IPS DF 6.9 (cell line): ENCODE data around the gene CCDC158.
"Not testable (repeated sequence)": the region's sequence is repeated elsewhere in the genome, so short reads cannot be mapped to it uniquely, and the experiment has no call there.

ENCODE experiments used
- DNase-seq: peaks from one replicate; pipeline ENCODE4 v3.0.0-alpha.2; 2013; ENCODE audit warnings: low read depth, low spot score
- H3K27ac ChIP-seq: one replicate; pipeline ENCODE4 v1.5.1; 2013; ENCODE audit warnings: low read length, control low read depth
- H3K27me3 ChIP-seq: 2 replicates; pipeline ENCODE4 v1.6.1; 2013; ENCODE audit warnings: mild to moderate bottlenecking, low read length; ENCODE audit not compliant: control insufficient read depth, insufficient read depth
- H3K36me3 ChIP-seq: 2 replicates; pipeline ENCODE4 v1.6.1; 2013; ENCODE audit warnings: low read length; ENCODE audit not compliant: control insufficient read depth, insufficient read depth
- H3K4me1 ChIP-seq: 2 replicates; pipeline ENCODE4 v1.6.1; 2013; ENCODE audit warnings: low read length; ENCODE audit not compliant: control insufficient read depth, insufficient read depth
- H3K4me3 ChIP-seq: 2 replicates; pipeline ENCODE4 v1.5.1; 2013; ENCODE audit warnings: mild to moderate bottlenecking, low read length
- H3K9me3 ChIP-seq: 2 replicates; pipeline ENCODE4 v1.6.1; 2013; ENCODE audit warnings: low read length, inconsistent platforms; ENCODE audit not compliant: control insufficient read depth, insufficient read depth
- WGBS: extraction: QIAGEN DNeasy Blood & Tissue Kit; methylation state at CpG from one replicate; pipeline ENCODE4 v1.1.7; 2013; ENCODE audit warnings: mixed read lengths, missing lambda C conversion rate; ENCODE audit not compliant: insufficient read length, insufficient coverage; 5-methylcytosine and 5-hydroxymethylcytosine counted together

Gene CCDC158

DNA sequence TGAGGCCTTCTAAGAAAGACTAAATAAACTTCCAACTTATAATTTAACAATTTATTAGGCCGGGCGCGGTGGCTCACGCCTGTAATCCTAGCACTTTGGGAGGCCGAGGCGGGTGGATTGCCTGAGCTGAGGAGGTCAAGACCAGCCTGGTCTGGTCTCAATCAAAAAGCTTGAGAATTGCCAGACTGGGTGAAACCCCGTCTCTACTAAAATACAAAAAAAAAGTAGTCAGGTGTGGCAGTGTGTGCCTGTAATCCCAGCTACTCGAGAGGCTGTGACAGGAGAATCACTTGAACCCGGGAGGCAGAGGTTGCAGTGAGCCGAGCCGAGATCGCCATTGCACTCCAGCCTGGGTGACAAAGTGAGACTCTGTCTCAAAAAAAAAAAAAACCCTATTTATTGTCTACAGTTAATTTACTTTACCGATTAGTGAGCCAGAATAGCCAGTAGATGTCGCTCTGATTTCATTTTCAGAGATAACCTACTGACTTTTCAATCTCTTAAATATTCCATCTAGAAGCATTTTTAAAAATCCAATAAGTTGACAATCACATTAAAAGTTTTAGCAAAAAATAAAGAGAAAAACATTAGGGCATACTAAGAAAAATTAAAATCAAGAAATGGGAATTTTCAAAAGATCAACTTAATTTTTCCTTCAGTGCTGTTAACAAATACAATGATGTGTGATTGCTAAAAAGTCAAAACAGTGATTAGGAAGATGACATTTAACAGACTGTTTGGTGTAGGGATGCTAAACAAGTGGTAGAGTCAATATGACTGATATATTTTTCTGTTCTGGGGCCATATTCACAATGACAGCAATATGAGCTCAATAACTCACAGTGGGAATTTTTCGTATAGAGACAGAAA lies 9.8 kb upstream of the CCDC158 start:
- WGBS, result no CpG with 5 or more reads among the region's 15 CpGs
- H3K27me3 ChIP-seq, result no peaks in the 10 kb centered on the region
- H3K27ac ChIP-seq, result no peak overlapping the region
- DNase-seq, result no peak
- H3K4me3 ChIP-seq, result no peak overlapping the region
- no peaks in the 10 kb centered on the region for H3K9me3 ChIP-seq
- H3K36me3 ChIP-seq, result no peaks in the 10 kb centered on the region
- H3K4me1 ChIP-seq, result peaks cover 1% of the 10 kb centered on the region; the same call in 1 of the 2 replicates

DNA sequence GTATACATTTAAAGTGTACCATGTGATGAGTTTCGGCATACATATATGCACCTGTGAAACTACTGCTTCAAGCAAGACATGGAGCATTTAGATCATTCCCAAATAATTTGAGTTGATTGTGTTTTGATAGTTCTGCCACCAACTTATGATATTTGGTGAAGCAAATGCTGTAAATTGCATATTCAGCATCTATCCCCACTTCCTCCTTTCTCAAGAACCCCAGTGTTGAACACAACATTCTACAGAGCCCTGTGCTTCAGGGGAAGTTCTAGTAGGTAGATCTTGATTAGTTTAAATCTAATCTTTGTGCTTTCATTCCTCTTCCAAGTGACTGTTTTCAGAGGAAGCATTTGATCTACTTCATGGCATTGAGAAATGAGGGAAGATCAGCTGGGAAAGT lies 8.7 kb upstream of the CCDC158 start:
- no peaks in the 10 kb centered on the region for H3K36me3 ChIP-seq
- H3K9me3 ChIP-seq, result no peaks in the 10 kb centered on the region
- no peaks in the 10 kb centered on the region for H3K27me3 ChIP-seq
- no peak overlapping the region for H3K27ac ChIP-seq
- DNase-seq, result no peak
- WGBS, result no CpG with 5 or more reads among the region's 1 CpG
- H3K4me1 ChIP-seq, result 0 out of 2 replicates have a peak, but pooled peaks cover 1% of the 10 kb centered on the region
- no peak overlapping the region for H3K4me3 ChIP-seq

DNA sequence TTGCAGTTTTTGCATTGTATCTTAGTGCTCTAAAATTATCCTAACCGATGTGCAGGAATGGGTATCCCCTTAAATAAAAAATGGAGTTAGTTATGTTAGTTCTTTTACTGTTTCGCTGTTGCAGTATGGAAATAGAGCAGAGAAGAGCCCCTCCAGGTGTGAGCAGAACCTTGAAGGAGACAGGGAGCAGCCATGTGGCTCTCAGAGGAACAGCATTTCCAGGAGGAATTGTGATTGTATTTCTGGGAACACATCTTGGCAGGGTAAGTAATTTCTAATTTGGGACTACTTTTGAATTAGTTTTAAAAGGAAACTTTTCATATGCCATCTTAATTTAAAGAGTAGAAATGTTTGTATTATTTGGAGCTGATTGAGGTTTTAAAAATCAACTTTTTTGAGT lies 5.3 kb upstream of the CCDC158 start:
- Histone ChIP-seq H3K36me3 (no peaks in the 10 kb centered on the region), H3K4me1 (no peaks in the 10 kb centered on the region), H3K4me3 (no peak overlapping the region), H3K27ac (no peak overlapping the region), H3K27me3 (no peaks in the 10 kb centered on the region), H3K9me3 (no peaks in the 10 kb centered on the region)
- WGBS, result no CpG with 5 or more reads among the region's 2 CpGs
- DNase-seq, result no peak

DNA sequence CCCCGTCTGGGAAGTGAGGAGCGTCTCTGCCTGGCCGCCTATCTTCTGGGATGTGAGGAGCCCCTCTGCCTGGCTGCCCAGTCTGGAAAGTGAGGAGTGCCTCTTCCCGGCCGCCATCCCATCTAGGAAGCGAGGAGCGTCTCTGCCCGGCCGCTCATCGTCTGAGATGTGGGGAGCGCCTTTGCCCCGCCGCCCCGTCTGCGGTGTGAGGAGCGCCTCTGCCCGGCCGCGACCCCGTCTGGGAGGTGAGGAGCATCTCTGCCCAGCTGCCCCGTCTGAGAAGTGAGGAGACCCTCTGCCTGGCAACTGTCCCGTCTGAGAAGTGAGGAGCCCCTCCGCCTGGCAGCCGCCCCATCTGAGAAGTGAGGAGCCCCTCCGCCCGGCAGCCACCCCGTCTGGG lies 2.2 kb upstream of the CCDC158 start:
- not testable (repeated sequence) for H3K27me3 ChIP-seq, H3K27ac ChIP-seq, H3K4me3 ChIP-seq, DNase-seq, H3K36me3 ChIP-seq, H3K4me1 ChIP-seq, H3K9me3 ChIP-seq
- no CpG with 5 or more reads among the region's 27 CpGs for WGBS

DNA sequence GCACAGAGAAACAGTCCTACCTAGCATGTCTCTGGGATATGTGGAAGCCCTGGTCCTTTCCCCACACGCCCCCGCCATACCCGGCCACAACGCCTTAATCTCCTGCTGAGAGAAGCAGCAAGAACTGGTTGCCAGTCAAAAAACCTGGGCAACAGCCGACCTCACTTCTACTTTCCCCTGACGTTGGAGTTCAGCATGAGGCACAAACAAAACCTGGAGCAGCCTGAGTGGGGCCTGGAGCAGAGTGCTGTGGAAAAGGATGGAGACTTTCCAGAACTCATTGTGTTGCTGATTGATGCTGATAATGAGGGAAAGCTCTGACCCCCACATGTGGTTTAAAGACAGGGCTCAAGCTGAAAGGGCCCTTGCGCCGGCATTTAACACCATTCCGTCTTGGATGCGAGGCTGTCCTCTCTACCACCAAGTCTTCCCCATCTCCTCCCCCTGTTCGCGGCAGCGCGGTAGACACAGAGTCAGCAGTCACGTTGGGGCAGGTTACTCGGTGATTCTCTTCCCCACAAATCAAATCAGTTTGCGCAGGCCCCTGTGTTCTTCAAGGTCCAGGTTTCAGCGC lies 666 bp downstream of the CCDC158 start:
- no peaks in the 10 kb centered on the region for H3K27me3 ChIP-seq
- no peaks in the 10 kb centered on the region for H3K9me3 ChIP-seq
- DNase-seq, result no peak
- no peak overlapping the region for H3K4me3 ChIP-seq
- H3K36me3 ChIP-seq, result no peaks in the 10 kb centered on the region
- no CpG with 5 or more reads among the region's 18 CpGs for WGBS
- no peak overlapping the region for H3K27ac ChIP-seq
- no peaks in the 10 kb centered on the region for H3K4me1 ChIP-seq

DNA sequence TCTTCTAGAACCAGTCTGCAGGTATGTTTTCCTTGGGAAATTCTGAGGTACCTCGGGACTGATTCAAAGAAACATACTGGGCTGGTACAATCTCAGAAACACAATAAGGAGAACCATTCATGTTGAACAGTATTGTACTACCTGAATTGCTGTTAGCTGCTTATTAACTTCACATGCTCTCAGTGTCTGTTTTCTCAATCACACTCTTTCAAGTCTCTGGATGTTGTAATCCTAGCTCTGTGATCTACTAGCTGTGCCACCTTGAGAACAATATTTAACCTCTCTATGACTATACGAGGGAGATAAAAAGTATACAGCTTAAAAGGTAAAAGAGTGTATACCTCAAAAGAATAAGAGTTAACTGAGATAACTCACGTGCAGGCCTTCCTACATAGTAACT lies 10.3 kb downstream of the CCDC158 start:
- H3K4me3 ChIP-seq, result no peak overlapping the region
- no peak overlapping the region for H3K27ac ChIP-seq
- H3K9me3 ChIP-seq, result no peaks in the 10 kb centered on the region
- H3K36me3 ChIP-seq, result no peaks in the 10 kb centered on the region
- no peaks in the 10 kb centered on the region for H3K27me3 ChIP-seq
- H3K4me1 ChIP-seq, result no peaks in the 10 kb centered on the region
- WGBS, result no CpG with 5 or more reads among the region's 3 CpGs
- DNase-seq, result no peak

DNA sequence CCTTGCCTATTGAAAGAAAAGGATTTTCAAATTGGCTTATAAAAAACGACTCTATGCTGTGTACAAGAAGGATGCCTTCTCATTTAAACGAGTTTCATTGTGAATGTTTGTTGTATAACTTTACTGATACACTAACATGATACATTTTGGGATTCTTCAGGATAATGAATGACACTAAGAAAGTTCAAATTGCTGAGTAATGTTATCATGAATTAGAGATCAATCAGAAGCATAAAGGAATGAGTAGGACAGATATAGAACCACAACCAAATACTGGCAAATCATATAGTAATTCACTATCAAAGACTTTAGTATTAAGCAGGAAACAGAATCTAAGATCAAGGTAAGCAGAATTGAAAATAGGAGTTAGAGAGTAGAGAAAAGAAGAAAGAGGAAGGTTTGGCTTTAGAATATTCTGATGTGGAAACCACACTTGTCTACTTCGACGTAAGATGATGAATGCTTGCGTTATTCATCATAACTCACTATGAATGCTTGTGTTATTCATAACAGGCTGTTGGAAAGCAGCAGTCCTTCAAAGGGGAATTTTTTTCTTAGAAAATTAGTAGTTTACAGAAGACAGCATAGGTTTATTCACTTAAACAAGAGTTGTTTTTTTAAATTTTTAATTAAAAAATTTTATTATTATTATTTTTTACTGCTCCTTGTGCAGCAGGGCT lies 13.4 kb downstream of the CCDC158 start:
- no peak overlapping the region for H3K27ac ChIP-seq
- H3K27me3 ChIP-seq, result no peaks in the 10 kb centered on the region
- WGBS, result no CpG with 5 or more reads among the region's 5 CpGs
- H3K9me3 ChIP-seq, result no peaks in the 10 kb centered on the region
- H3K4me1 ChIP-seq, result no peaks in the 10 kb centered on the region
- DNase-seq, result no peak
- H3K4me3 ChIP-seq, result no peak overlapping the region
- no peaks in the 10 kb centered on the region for H3K36me3 ChIP-seq

DNA sequence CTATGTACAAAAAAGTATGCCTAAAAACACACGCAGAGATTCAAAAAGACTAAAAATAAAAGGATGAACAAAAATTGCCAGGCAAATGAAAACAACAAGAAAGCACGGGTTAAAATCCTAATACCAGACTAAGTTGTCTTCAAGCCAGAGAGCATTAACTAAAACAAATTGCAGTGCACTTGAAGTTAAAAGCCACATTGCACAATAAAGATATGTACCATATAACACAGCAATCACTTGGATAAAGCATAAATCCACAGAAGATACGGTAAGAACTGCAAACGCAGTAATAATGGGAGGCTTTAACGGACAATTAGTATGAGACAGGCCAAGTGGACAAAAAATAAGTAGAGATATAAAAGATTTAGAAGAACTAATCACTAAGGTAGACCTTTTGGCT lies 14.9 kb downstream of the CCDC158 start:
- no CpG with 5 or more reads among the region's 5 CpGs for WGBS
- Histone ChIP-seq H3K9me3 (no peaks in the 10 kb centered on the region), H3K4me1 (no peaks in the 10 kb centered on the region), H3K27me3 (no peaks in the 10 kb centered on the region), H3K4me3 (no peak overlapping the region), H3K27ac (no peak overlapping the region), H3K36me3 (no peaks in the 10 kb centered on the region)
- no peak for DNase-seq

DNA sequence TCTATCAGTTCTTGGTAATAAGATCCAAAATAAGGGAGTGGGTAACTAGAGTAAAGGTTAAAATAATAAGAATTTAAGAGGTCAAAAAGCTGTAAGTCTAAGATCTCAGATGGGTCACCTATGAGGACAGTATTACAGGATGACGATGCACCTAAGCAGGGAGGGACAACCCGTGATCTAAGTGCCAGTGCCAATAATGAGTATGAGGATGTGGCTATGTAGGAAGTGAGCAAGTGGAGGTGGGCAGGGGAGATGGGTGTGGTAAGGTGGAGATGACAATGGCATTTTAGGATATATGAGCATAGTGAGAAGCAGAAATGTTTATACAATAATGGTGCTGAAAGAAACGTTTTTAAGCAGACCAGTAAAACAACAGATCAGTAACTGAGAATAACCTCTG lies 19.3 kb downstream of the CCDC158 start:
- DNase-seq, result no peak
- H3K27ac ChIP-seq, result no peak overlapping the region
- no CpG with 5 or more reads among the region's 3 CpGs for WGBS
- H3K4me3 ChIP-seq, result no peak overlapping the region
- H3K4me1 ChIP-seq, result no peaks in the 10 kb centered on the region
- no peaks in the 10 kb centered on the region for H3K9me3 ChIP-seq
- no peaks in the 10 kb centered on the region for H3K36me3 ChIP-seq
- H3K27me3 ChIP-seq, result no peaks in the 10 kb centered on the region

DNA sequence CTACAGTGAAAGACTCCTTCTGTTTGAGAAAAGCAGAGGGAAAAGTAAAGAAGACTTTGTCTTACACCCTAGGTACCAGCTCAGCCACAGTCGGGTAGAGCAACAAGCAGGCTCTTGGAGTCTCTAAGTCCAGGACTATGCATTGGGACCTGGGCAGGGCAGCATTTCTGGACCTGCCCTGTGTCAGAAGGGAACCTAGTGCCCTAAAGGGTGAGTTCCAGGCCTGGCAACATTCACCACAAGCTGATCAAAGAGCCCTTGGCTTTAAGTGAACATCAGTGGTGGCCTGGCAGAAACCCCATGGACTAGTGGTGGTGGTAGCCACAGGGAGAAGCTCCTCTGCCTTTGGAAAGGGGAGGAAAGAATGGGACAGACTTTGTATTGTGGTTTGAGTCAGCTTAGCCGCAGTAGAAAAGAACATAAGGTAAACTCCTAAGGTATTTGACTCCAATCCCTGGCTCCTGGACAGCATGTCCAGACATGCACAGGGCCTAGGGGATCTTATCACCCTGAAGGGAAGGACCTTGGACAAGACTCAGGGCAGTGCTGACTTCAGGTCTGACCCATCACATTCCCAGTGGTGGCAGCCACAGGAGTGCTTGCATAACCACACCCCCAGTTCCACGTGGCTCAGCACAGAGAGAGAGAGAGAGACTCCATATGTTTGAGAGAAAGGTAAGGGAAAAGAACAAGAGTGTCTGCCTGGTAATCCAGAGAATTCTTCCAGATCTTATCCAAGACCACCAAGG lies 32.6 kb downstream of the CCDC158 start:
- no peak for DNase-seq
- H3K4me1 ChIP-seq, result peaks cover 2% of the 10 kb centered on the region; the same call in 1 of the 2 replicates
- no CpG with 5 or more reads among the region's 3 CpGs for WGBS
- no peak overlapping the region for H3K4me3 ChIP-seq
- no peak overlapping the region for H3K27ac ChIP-seq
- H3K9me3 ChIP-seq, result no peaks in the 10 kb centered on the region
- no peaks in the 10 kb centered on the region for H3K27me3 ChIP-seq
- no peaks in the 10 kb centered on the region for H3K36me3 ChIP-seq
